Fibroblast of mammary gland (primary cell): ENCODE data around the gene LTO1.

Source experiments
- DNase-seq: peaks from one replicate; pipeline ENCODE4 v3.0.0-alpha.2; 2010; ENCODE audit warnings: low read depth
- H3K4me3 ChIP-seq: 2 replicates; pipeline ENCODE4 v1.5.1; 2011; ENCODE audit warnings: low read depth, mild to moderate bottlenecking, low read length, moderate library complexity; ENCODE audit not compliant: control insufficient read depth
- CTCF ChIP-seq: conservative IDR thresholded peaks from 2 replicates; pipeline ENCODE4 v1.5.1; 2011; ENCODE audit warnings: low read depth, low read length, inconsistent platforms; ENCODE audit not compliant: control insufficient read depth, insufficient read depth

The LTO1 gene

GRCh38 chr11:69654001-69654659 is 21.0 kb downstream of the LTO1 start:
- no peak overlapping the region for H3K4me3 ChIP-seq
- no peak for DNase-seq
- no peak for TF ChIP-seq CTCF

- no peak overlapping the region for H3K4me3 ChIP-seq
- no peak for TF ChIP-seq CTCF
- DNase-seq: no peak
These were observed 21.7 kb downstream of the LTO1 start for GRCh38 chr11:69653406-69653960.

GRCh38 chr11:69652999-69653398 is 22.2 kb downstream of the LTO1 start:
- TF ChIP-seq CTCF: no peak
- no peak for DNase-seq
- no peak overlapping the region for H3K4me3 ChIP-seq

- DNase-seq: no peak
- no peak overlapping the region for H3K4me3 ChIP-seq
- no peak for TF ChIP-seq CTCF
These were observed 23.1 kb downstream of the LTO1 start for GRCh38 chr11:69651834-69652620.

- no peak overlapping the region for H3K4me3 ChIP-seq
- no peak for TF ChIP-seq CTCF
- DNase-seq: no peak
These were observed 24.3 kb downstream of the LTO1 start for GRCh38 chr11:69650832-69651344.

- no peak overlapping the region for H3K4me3 ChIP-seq
- DNase-seq: no peak
- no peak for TF ChIP-seq CTCF
These were observed 24.9 kb downstream of the LTO1 start for GRCh38 chr11:69650081-69650831.
